Liver (tissue), 3 donors: ENCODE results near the gene KRTAP12-4.

Experiments used
- ATF3 ChIP-seq: IDR thresholded peaks from 2 replicates; pipeline ENCODE4 v1.6.1; 2016; ENCODE audit warnings: antibody characterized with exemption
- CTCF ChIP-seq: fragments of 150-350 bp; IDR thresholded peaks from 2 replicates; pipeline ENCODE4 v1.5.1; 2017; ENCODE audit warnings: improper control_type of control experiment, low read depth, low read length; ENCODE audit not compliant: missing input control
- GABPA ChIP-seq, 2 donors: IDR thresholded peaks in 1 of 2; conservative IDR thresholded peaks in 1 of 2; 2 replicates each; pipeline ENCODE4 v1.6.1; 2016; ENCODE audit warnings: antibody characterized with exemption in 2 of 2, mild to moderate bottlenecking in 1 of 2, moderate library complexity in 1 of 2
- HNF4A ChIP-seq, 2 donors: conservative IDR thresholded peaks; 2 replicates each; pipeline ENCODE4 v1.6.1; 2016; ENCODE audit warnings: antibody characterized with exemption in 2 of 2, mild to moderate bottlenecking in 2 of 2
- HNF4G ChIP-seq: IDR thresholded peaks from 2 replicates; pipeline ENCODE4 v1.6.1; 2016; ENCODE audit warnings: antibody characterized with exemption
- JUND ChIP-seq, 2 donors: IDR thresholded peaks; 2 replicates each; pipeline ENCODE4 v1.6.1; 2016; ENCODE audit warnings: antibody characterized with exemption in 2 of 2
- MAX ChIP-seq: IDR thresholded peaks from 2 replicates; pipeline ENCODE4 v1.6.1; 2016; ENCODE audit warnings: antibody characterized with exemption
- NR2F2 ChIP-seq: IDR thresholded peaks from 2 replicates; pipeline ENCODE4 v1.6.1; 2016; ENCODE audit warnings: antibody characterized with exemption
- RAD21 ChIP-seq, 2 donors: IDR thresholded peaks; 2 replicates each; pipeline ENCODE4 v1.6.1; 2016; ENCODE audit warnings: antibody characterized with exemption in 2 of 2, mild to moderate bottlenecking in 2 of 2
- SP1 ChIP-seq: IDR thresholded peaks from 2 replicates; pipeline ENCODE4 v1.6.1; 2018; ENCODE audit warnings: antibody characterized with exemption, mild to moderate bottlenecking
- TAF1 ChIP-seq: conservative IDR thresholded peaks from 2 replicates; pipeline ENCODE4 v1.6.1; 2016; ENCODE audit warnings: antibody characterized with exemption, mild to moderate bottlenecking
- YY1 ChIP-seq: IDR thresholded peaks from 2 replicates; pipeline ENCODE4 v1.6.1; 2016; ENCODE audit warnings: antibody characterized with exemption, mild to moderate bottlenecking
- TF ChIP-seq, protein P1 (sequence below): IDR thresholded peaks from 2 replicates; pipeline ENCODE4 v1.6.1; 2016; ENCODE audit warnings: antibody characterized with exemption
- TF ChIP-seq, protein P2 (sequence below): IDR thresholded peaks from 2 replicates; pipeline ENCODE4 v1.6.1; 2016; ENCODE audit warnings: antibody characterized with exemption, mild to moderate bottlenecking
- donor health status: healthy.
- donor health status: healthy.

- no peak for TF ChIP-seq CTCF
- no peak for TF ChIP-seq GABPA (IDR thresholded peaks at IDR 0.05 in 1 of 2, conservative IDR thresholded peaks at IDR 0.05 in 1 of 2)
- no peak for TF ChIP-seq MAX
- TF ChIP-seq JUND (IDR thresholded peaks at IDR 0.05): no peak
- TF ChIP-seq SP1: no peak
- TF ChIP-seq, protein P1, sequence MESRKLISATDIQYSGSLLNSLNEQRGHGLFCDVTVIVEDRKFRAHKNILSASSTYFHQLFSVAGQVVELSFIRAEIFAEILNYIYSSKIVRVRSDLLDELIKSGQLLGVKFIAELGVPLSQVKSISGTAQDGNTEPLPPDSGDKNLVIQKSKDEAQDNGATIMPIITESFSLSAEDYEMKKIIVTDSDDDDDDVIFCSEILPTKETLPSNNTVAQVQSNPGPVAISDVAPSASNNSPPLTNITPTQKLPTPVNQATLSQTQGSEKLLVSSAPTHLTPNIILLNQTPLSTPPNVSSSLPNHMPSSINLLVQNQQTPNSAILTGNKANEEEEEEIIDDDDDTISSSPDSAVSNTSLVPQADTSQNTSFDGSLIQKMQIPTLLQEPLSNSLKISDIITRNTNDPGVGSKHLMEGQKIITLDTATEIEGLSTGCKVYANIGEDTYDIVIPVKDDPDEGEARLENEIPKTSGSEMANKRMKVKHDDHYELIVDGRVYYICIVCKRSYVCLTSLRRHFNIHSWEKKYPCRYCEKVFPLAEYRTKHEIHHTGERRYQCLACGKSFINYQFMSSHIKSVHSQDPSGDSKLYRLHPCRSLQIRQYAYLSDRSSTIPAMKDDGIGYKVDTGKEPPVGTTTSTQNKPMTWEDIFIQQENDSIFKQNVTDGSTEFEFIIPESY: no peak
- TF ChIP-seq, protein P2, sequence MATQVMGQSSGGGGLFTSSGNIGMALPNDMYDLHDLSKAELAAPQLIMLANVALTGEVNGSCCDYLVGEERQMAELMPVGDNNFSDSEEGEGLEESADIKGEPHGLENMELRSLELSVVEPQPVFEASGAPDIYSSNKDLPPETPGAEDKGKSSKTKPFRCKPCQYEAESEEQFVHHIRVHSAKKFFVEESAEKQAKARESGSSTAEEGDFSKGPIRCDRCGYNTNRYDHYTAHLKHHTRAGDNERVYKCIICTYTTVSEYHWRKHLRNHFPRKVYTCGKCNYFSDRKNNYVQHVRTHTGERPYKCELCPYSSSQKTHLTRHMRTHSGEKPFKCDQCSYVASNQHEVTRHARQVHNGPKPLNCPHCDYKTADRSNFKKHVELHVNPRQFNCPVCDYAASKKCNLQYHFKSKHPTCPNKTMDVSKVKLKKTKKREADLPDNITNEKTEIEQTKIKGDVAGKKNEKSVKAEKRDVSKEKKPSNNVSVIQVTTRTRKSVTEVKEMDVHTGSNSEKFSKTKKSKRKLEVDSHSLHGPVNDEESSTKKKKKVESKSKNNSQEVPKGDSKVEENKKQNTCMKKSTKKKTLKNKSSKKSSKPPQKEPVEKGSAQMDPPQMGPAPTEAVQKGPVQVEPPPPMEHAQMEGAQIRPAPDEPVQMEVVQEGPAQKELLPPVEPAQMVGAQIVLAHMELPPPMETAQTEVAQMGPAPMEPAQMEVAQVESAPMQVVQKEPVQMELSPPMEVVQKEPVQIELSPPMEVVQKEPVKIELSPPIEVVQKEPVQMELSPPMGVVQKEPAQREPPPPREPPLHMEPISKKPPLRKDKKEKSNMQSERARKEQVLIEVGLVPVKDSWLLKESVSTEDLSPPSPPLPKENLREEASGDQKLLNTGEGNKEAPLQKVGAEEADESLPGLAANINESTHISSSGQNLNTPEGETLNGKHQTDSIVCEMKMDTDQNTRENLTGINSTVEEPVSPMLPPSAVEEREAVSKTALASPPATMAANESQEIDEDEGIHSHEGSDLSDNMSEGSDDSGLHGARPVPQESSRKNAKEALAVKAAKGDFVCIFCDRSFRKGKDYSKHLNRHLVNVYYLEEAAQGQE: no peak
- no peak for TF ChIP-seq TAF1
- no peak for TF ChIP-seq RAD21 (IDR thresholded peaks at IDR 0.05)
- no peak for TF ChIP-seq HNF4A (conservative IDR thresholded peaks at IDR 0.05)
- TF ChIP-seq YY1: no peak
- no peak for TF ChIP-seq ATF3
- TF ChIP-seq HNF4G: no peak
- TF ChIP-seq NR2F2: no peak
These were observed 41.7 kb downstream of the KRTAP12-4 start for GRCh38 chr21:44612669-44613229.
